Activated naive CD4-positive, alpha-beta T cell (primary cell): ENCODE measurements around the gene RBMX.

ENCODE experiments used
- DNase-seq, 4 experiments: peaks; one replicate each; lab custom pipeline; 2025; lab: John Stamatoyannopoulos, UW

Gene RBMX

GRCh38 chrX:136839196-136839595 lies 41.3 kb downstream of the RBMX start:
- DNase-seq = no peak

- DNase-seq = no peak
Measured at GRCh38 chrX:136835761-136836160, 44.8 kb downstream of the RBMX start.

DNA sequence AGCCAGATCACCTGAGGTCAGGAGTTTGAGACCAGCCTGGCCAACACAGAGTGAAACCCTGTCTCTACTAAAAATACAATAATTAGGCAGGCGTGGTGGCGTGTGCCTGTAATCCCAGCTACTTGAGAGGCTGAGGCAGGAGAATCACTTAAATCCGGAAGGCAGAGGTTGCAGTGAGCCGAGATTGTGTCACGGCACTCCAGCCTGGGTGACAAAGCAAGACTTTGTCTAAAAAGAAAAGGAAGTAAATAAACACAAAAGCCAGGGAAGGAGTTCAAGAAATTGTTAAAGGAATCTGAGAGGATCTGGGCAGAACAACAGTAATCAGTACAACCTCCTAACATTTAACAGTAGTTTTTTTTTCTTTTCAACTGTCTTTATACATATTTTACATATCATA lies 51.1 kb downstream of the RBMX start:
- DNase-seq = no peak

DNA sequence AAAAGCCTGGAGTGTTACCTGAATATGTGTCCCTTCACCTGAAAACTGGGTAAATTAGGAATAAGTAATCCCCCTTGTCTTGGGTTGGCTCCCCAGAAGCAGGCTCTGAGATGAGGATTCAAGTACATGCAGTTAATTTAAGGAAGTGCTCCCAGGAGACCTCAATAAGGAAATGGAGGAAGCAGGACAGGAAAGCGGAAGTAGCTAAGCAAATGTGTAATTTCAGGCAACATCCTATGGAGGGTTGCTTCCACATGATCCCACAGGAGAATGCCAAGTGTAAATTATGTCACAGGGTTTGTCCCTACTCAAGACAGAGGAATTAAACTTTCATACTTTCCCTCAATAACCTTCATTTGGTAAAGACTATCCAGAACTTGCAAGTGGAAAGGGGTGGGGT lies 51.7 kb downstream of the RBMX start:
- DNase-seq = no peak

GRCh38 chrX:136827026-136827425 lies 53.5 kb downstream of the RBMX start:
- DNase-seq = no peak

- no peak for DNase-seq
Measured at GRCh38 chrX:136825771-136826170, 54.8 kb downstream of the RBMX start.
